Measurements from ENCODE around the gene MGAT4A.
"Not testable (repeated sequence)": the region's sequence is repeated elsewhere in the genome, so short reads cannot be mapped to it uniquely, and the experiment has no call there.

The MGAT4A gene

GRCh38 chr2:98606431-98606830 is 124.5 kb downstream of the MGAT4A start:
- H3K4me3 ChIP-seq (replicated peaks in 1 of 2; ENCODE audit: low read depth in 2 of 2, low read length in 2 of 2), result no peak overlapping the region
- DNase-seq (ENCODE audit: low read depth in 2 of 2), result no peak
- TF ChIP-seq CTCF (IDR thresholded peaks at IDR 0.05; ENCODE audit: low read depth, low read length), result no peak

GRCh38 chr2:98605076-98605475 is 125.9 kb downstream of the MGAT4A start:
- DNase-seq (ENCODE audit: low read depth in 2 of 2), result no peak
- no peak for TF ChIP-seq CTCF (IDR thresholded peaks at IDR 0.05; ENCODE audit: low read depth, low read length)

GRCh38 chr2:98604547-98604946 is 126.4 kb downstream of the MGAT4A start:
- no peak for DNase-seq (ENCODE audit: low read depth in 2 of 2)
- no peak for TF ChIP-seq CTCF (IDR thresholded peaks at IDR 0.05; ENCODE audit: low read depth, low read length)
- H3K4me3 ChIP-seq (replicated peaks in 1 of 2; ENCODE audit: low read depth in 2 of 2, low read length in 2 of 2), result no peak overlapping the region

More at GRCh38 chr2:98605076-98605475, 125.9 kb downstream of the MGAT4A start:
- no peak overlapping the region for H3K4me3 ChIP-seq (replicated peaks in 1 of 2; ENCODE audit: low read depth in 2 of 2, low read length in 2 of 2)

GRCh38 chr2:98601532-98602132 is 129.3 kb downstream of the MGAT4A start:
- DNase-seq (ENCODE audit: low read depth in 2 of 2), result peak; percentile 56 to 60
- no peak overlapping the region for H3K4me3 ChIP-seq (replicated peaks in 1 of 2; ENCODE audit: low read depth in 2 of 2, low read length in 2 of 2)
- TF ChIP-seq CTCF (IDR thresholded peaks at IDR 0.05; ENCODE audit: low read depth, low read length), result peak; percentile 77

GRCh38 chr2:98598781-98599428 is 132.0 kb downstream of the MGAT4A start:
- no peak overlapping the region for H3K4me3 ChIP-seq (replicated peaks in 1 of 2; ENCODE audit: low read depth in 2 of 2, low read length in 2 of 2)
- peak; percentile 26 to 84 for DNase-seq (ENCODE audit: low read depth in 2 of 2)
- TF ChIP-seq CTCF (IDR thresholded peaks at IDR 0.05; ENCODE audit: low read depth, low read length), result no peak

- H3K4me3 ChIP-seq (replicated peaks in 1 of 2; ENCODE audit: low read depth in 2 of 2, low read length in 2 of 2); DNase-seq (ENCODE audit: low read depth in 2 of 2): not testable (repeated sequence)
These were observed 136.3 kb downstream of the MGAT4A start for GRCh38 chr2:98594665-98595064.

GRCh38 chr2:98592565-98592964 is 138.4 kb downstream of the MGAT4A start:
- TF ChIP-seq CTCF (IDR thresholded peaks at IDR 0.05; ENCODE audit: low read depth, low read length), result no peak
- DNase-seq (ENCODE audit: low read depth in 2 of 2), result no peak
- H3K4me3 ChIP-seq (replicated peaks in 1 of 2; ENCODE audit: low read depth in 2 of 2, low read length in 2 of 2), result no peak overlapping the region

Measured in cardiac fibroblast (primary cell).